Ascending aorta (tissue), 2 donors: ENCODE results near the gene ADSS1. TPM values are rescaled to one million over a fixed set of nuclear protein-coding genes. Genes with fewer than 3 reads are reported as not detected.
A peak's percentile ranks its signal among the peaks of the same experiment; 100 is the strongest.

Experiments used
- DNase-seq, 2 donors: peaks; one replicate each; pipeline ENCODE4 v3.0.0-alpha.2; 2019; ENCODE audit warnings: low spot score in 2 of 2
- H3K27ac ChIP-seq, 2 donors: fragments of 200-600 bp; sonication (generic); one replicate each; pipeline ENCODE4 v1.5.1; 2016 to 2017; ENCODE audit warnings: mild to moderate bottlenecking in 1 of 2
- H3K27me3 ChIP-seq: fragments of 200-600 bp; sonication (generic); one replicate; pipeline ENCODE4 v1.5.1; 2017
- H3K36me3 ChIP-seq, 2 donors: fragments of 200-600 bp; sonication (generic); one replicate each; pipeline ENCODE4 v1.5.1; 2016
- H3K4me1 ChIP-seq, 2 donors: fragments of 200-600 bp; sonication (generic); one replicate each; pipeline ENCODE4 v1.5.1; 2016 to 2017; ENCODE audit warnings: mild to moderate bottlenecking in 1 of 2
- H3K4me3 ChIP-seq, 2 donors: fragments of 200-600 bp; sonication (generic); one replicate each; pipeline ENCODE4 v1.5.1; 2016 to 2017; ENCODE audit warnings: mild to moderate bottlenecking in 1 of 2
- H3K9me3 ChIP-seq, 2 donors: fragments of 200-600 bp; sonication (generic); one replicate each; pipeline ENCODE4 v1.5.1; 2016
- intact Hi-C: fragments of 100-400 bp; cut with DNase I; formaldehyde crosslinking; loops from one replicate; pipeline ENCODE4 v1.15.1; 2023
- total RNA-seq: library from RNA; depleted of rRNA; stranded (reverse); fragments of >200 nt; gene quantifications from one replicate; pipeline ENCODE4 v1.1.0, GENCODE V29; 2016
- TF ChIP-seq, protein P1 (sequence below), 3 experiments: fragments of 200-600 bp in 2 of 3; fragments of 450-650 bp in 1 of 3; sonication (generic) in 2 of 3; IDR thresholded peaks; one replicate each; pipeline ENCODE4 v1.5.1; 2016 to 2019; ENCODE audit warnings: antibody characterized with exemption in 3 of 3, mild to moderate bottlenecking in 1 of 3, moderate library complexity in 1 of 3

Gene ADSS1
- total RNA-seq, 1 donor from 2014 or later: 30.2 TPM

DNA sequence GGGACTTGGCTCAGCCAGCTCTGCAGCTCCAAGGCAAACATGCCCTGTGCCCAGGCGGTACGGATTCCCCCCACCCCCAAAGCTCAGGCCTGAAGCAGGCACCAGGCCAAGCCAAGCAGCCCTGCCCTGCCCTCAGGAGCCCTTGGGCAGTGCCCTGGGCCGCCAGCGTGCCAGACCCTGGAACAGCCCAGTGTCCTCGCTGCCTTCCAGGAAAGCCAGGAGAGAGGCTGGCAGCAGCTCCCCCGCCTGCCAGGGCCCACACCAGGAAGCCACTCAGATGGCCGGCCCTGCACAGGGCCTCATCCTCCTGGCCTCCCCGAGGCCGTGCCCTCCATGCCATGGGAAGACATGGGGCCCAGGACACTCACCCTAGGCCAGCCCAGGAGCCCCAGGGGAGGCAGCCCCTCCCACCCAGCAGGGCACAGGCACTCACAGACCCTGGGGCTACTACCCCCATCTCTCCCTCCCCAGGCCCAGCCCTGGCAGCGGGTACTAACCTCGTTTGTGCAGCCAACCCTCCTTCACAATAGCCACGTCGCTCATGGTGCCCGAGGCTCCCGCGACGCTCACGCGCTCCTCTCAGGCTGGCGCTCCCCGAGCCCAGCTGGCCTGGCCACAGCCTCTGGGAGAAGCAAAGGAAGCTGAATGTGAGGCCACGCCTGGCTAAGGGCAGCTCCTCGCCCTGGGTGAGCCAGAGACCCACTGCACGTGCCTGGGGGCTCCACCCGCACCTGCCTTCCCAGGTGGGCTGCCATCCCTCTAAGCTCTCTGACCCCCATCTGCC lies 68.3 kb downstream of the ADSS1 start:
- peak overlapping the region; percentile 51 to 54 for H3K27ac ChIP-seq
- TF ChIP-seq, protein P1, sequence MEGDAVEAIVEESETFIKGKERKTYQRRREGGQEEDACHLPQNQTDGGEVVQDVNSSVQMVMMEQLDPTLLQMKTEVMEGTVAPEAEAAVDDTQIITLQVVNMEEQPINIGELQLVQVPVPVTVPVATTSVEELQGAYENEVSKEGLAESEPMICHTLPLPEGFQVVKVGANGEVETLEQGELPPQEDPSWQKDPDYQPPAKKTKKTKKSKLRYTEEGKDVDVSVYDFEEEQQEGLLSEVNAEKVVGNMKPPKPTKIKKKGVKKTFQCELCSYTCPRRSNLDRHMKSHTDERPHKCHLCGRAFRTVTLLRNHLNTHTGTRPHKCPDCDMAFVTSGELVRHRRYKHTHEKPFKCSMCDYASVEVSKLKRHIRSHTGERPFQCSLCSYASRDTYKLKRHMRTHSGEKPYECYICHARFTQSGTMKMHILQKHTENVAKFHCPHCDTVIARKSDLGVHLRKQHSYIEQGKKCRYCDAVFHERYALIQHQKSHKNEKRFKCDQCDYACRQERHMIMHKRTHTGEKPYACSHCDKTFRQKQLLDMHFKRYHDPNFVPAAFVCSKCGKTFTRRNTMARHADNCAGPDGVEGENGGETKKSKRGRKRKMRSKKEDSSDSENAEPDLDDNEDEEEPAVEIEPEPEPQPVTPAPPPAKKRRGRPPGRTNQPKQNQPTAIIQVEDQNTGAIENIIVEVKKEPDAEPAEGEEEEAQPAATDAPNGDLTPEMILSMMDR (IDR thresholded peaks at IDR 0.05): no peak
- peak overlapping the region in 1 of 2 donors; percentile 97 for H3K4me3 ChIP-seq
- H3K9me3 ChIP-seq: no peaks in the 10 kb centered on the region
- H3K27me3 ChIP-seq: no peaks in the 10 kb centered on the region
- intact Hi-C loops: no loop called here
- H3K4me1 ChIP-seq: peaks cover 25 to 43% of the 10 kb centered on the region in 2 donors
- peak in 1 of 2 donors; percentile 77 for DNase-seq
- H3K36me3 ChIP-seq: peaks cover 7 to 14% of the 10 kb centered on the region in 2 donors

DNA sequence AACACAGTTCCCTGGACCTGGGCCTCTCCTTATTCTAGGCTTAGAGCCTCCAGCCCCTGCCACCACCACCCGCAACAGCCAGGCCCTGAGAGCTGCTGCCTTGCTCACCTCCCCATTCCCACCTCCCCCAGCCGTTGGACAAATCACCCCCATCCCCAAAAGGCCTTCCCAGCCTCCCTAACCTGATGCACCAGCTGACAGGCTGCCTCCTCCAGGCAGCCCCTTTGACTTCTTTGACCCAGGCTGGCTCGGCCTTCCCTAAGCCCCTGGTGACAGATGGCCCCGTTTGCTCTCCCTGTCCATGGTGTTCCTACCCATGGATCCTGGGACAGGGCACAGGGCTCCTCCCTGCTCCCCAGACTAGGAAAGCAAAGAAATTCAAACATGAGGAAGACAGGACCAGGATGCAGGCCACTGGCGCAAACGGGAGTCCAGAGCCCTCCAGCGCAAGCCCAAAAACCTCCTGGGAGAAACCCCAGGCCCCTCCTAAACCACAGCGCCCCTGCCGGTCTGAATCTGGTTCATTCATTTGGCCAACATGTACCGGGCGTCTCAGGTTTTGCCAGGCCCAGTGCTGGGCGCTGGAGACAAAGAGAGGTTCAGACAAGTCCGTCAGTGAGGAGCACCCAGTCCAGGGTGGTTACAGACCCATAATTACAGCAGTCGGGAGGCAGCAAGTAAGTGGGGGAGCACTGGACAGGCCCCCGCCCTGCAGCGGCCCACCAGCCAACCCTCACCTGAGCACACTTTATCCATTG lies 69.1 kb downstream of the ADSS1 start:
- no peak for DNase-seq
- peaks cover 25 to 35% of the 10 kb centered on the region in 2 donors for H3K4me1 ChIP-seq
- no peaks in the 10 kb centered on the region for H3K9me3 ChIP-seq
- no peaks in the 10 kb centered on the region for H3K27me3 ChIP-seq
- TF ChIP-seq, protein P1 (IDR thresholded peaks at IDR 0.05): no peak
- H3K27ac ChIP-seq: peak overlapping the region; percentile 51 to 54
- peak overlapping the region in 1 of 2 donors; percentile 97 for H3K4me3 ChIP-seq
- intact Hi-C loops: no loop called here
- H3K36me3 ChIP-seq: peaks cover 7 to 13% of the 10 kb centered on the region in 2 donors

DNA sequence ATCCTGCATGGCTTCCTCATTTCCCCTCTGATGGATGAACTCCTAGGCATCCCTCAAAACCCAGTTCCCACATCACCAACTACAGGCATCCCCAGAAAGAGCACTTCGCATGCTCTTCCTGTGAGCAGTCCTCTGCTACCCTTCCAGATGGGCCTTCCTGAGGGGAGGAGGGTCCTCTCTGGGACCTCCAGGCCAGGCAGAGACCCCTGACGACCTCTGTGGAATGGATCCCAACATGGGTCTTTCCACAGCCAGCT lies 69.6 kb downstream of the ADSS1 start:
- no peak overlapping the region for H3K27ac ChIP-seq

DNA sequence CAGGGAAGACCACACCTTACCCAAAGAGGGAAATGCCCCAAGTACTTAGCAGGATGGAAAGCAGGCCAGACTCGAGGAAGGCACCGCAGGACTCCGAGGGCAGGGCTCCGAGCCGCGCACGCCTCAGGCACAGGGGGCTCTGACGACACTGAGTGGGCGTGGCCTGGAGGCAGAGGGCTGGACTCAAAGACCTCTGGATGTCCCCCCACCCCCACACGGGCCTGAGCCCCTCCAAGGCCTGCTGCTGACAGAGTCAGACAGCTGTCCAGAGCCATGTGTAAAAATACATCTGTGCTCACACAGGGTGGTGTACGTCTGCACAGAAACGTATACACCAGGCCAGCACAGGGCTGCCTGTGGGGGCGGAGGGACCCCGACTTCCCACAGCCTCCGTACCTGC lies 70.1 kb downstream of the ADSS1 start:
- DNase-seq: no peak
- Histone ChIP-seq H3K27ac (peak overlapping the region in 1 of 2 donors; percentile 62), H3K4me1 (peaks cover 25 to 32% of the 10 kb centered on the region in 2 donors), H3K36me3 (peaks cover 3 to 10% of the 10 kb centered on the region in 2 donors), H3K4me3 (peak overlapping the region; percentile 88 to 97), H3K9me3 (no peaks in the 10 kb centered on the region), H3K27me3 (no peaks in the 10 kb centered on the region)
- intact Hi-C loops: no loop called here
- TF ChIP-seq, protein P1 (IDR thresholded peaks at IDR 0.05): no peak

More for the DNA sequence above, 69.6 kb downstream of the ADSS1 start:
- intact Hi-C loops: no loop called here
- H3K27me3 ChIP-seq: no peaks in the 10 kb centered on the region
- TF ChIP-seq, protein P1 (IDR thresholded peaks at IDR 0.05): no peak
- no peaks in the 10 kb centered on the region for H3K9me3 ChIP-seq
- peak overlapping the region; percentile 88 to 97 for H3K4me3 ChIP-seq
- no peak for DNase-seq
- peaks cover 3 to 10% of the 10 kb centered on the region in 2 donors for H3K36me3 ChIP-seq
- peaks cover 25 to 32% of the 10 kb centered on the region in 2 donors for H3K4me1 ChIP-seq

DNA sequence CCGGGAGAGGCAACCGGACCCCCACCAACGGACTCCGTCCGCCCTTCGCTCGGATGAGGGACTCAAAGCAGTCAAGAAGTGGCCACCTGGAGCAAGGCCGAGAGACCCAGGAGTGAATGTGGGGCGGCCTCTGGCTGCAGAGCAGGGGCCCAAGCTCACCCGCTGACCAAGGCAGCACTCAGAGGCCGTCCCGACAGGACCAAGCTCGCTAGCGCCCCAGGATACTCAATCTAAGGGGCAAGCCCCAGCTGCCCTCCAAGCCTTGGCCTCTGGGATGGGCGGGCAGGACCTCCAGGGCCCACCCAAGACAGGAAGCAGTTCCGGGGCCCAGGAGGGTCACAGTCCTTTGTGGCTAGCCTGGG lies 70.6 kb downstream of the ADSS1 start:
- Histone ChIP-seq H3K27me3 (no peaks in the 10 kb centered on the region), H3K4me1 (peaks cover 26 to 35% of the 10 kb centered on the region in 2 donors), H3K4me3 (peak overlapping the region; percentile 88 to 97), H3K36me3 (peaks cover 3 to 10% of the 10 kb centered on the region in 2 donors), H3K9me3 (no peaks in the 10 kb centered on the region), H3K27ac (peak overlapping the region; percentile 53 to 62)
- intact Hi-C loops: no loop called here
- DNase-seq: no peak
- TF ChIP-seq, protein P1 (IDR thresholded peaks at IDR 0.05): no peak
